ENCODE results near the gene GNG13.
"Not testable (repeated sequence)": the region's sequence is repeated elsewhere in the genome, so short reads cannot be mapped to it uniquely, and the experiment has no call there.

GNG13 gene

GRCh38 chr16:764184-764750 lies 36.3 kb downstream of the GNG13 start:
- no peak for DNase-seq (ENCODE audit: low read depth in 2 of 3, low spot score in 1 of 3)

DNA sequence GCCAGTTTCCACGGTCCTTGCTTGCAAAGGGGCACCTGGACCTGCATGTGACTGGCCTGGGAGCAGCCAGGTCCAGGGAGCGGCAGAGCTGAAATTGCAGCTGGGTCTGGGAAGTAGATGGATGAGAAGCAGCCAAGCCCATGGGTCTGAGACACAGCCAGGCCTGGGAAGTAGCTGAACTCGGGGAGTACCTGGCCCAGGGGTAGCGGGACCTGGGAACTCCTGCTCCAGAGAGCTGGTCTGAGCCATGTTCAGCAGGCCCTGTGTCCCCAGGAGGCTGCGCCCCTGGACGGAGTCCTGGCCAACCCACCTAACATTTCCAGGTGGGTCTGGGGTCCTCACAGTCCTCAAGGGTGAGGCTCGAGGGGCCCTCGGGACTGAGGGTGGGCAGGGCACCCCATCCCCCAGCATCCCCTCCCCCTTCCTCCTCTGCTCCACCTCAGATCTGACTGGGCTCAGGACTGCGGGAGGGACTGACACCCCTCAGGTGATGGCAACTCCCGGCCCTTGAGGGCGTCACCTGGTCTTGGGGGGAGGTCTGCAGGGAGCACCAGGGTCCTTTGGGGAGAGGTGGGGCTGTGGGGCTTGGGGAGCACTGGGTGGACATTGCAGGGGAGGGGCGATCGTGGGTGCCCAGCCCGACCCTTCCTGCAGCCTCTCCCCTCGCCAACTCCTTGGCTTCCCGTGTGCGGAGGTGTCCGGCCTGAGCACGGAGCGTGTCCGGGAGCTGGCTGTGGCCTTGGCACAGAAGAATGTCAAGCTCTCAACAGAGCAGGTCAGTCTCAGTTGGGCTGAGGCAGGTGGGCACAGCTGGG lies 37.0 kb downstream of the GNG13 start:
- DNase-seq (ENCODE audit: low read depth in 2 of 3, low spot score in 1 of 3): no peak

GRCh38 chr16:762595-763268 lies 37.8 kb downstream of the GNG13 start:
- no peak for DNase-seq (ENCODE audit: low read depth in 2 of 3, low spot score in 1 of 3)

DNA sequence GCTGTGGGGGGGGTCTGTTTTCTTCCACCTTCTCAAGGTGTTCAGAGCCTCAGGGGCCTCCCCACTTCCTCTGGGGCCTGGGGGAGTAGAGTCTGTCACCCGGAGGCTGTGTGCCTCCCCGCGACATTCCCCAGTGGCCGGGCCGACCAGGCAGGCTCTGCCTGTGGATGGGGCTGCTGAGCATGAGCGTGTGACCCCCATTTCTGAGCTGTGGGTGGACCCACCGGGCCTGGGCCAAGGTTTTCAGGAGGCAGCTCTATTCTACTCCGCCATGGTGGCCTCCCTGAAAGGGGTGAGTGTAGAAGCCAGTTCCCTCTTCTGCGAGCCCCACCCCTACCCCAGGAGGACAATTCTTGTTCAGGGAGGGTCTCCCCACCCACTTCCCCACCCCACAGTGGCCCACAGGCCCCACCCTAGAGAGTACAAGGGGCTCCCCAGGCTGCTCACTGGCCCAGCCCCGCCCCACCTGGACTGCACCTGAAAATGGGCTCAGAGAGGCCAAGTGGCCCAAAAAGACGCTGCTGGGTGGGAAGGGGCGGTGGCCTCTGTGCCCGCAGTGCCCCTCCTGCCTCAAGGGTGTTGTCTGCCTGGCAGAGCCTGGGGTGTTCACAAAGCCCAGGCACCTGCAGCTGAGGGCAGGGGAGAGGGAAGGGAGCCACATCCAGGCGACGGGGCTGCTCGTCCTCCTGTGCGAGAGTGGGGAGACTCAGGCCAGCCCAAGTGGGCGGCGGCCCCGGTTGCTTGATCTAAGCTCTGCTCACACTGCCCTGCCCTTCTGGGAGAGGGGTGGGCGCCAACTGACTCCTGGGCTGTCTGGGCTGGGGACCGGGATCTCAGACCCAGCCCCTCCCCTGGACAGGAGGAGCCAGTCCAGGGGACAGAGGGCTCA lies 38.7 kb downstream of the GNG13 start:
- DNase-seq (ENCODE audit: low read depth in 2 of 3, low spot score in 1 of 3): no peak

DNA sequence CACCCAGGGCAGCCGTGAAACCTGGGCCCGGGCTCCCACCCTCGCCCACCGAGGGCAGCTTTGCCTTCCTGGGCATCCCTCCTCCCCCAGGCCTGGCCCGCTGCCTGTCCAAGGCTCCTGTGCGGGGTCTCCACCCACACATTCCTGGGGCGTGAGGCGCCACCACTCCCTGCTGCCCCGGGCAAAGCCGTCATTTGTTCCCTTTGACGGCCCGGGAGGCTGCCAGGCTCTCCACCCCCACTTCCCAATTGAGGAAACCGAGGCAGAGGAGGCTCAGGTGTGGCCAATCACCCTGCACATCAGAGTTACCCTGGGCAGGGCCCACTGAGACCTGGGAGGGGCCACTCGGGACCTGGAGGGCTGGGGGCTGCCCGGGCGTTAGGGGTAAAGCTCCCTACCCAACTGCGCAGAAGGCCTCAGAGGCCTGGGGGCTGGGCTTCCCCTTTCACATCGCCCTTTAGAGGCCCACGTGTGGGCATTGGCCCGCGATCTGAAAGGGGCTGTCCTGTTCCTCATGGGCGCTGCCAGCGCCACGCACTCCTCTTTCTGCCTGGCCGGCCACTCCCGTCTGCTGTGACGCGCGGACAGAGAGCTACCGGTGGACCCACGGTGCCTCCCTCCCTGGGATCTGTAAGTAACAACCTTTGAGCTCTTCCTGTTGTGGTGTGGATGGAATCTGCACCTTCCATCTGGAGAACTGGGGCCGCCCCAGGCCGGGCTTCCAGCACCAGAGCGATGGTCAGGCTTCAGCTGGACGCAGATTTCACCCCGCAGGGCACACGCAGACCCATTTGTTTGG lies 39.8 kb downstream of the GNG13 start, which contains the start of gene MSLN:
Gene MSLN (plus strand): TSS at position 190 of the 799 bp plus-strand sequence. CDS start 1,947 bp downstream, outside the sequence.
- DNase-seq (ENCODE audit: low read depth in 2 of 3, low spot score in 1 of 3): no peak

DNA sequence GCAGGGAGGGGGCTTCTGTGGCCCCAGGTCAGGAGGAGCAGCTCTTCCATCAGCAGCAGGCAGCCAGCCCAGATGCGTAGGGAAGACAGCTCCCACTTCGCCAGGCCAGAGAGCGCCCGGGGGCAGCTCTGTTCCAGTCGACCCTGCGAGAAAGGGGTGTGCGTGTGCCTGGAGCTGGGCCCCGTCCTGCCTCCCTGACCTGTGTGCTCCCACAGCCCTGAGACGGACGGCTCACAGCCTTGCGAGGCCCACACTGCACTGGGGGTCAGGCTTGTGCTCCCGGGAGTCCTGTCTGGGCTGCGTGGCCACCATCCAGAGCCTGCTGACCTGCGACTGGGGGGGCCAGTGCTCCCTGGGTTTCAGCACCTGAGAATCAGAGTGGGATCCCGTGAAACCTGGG lies 40.5 kb downstream of the GNG13 start:
- DNase-seq (ENCODE audit: low read depth in 2 of 3, low spot score in 1 of 3): no peak

DNA sequence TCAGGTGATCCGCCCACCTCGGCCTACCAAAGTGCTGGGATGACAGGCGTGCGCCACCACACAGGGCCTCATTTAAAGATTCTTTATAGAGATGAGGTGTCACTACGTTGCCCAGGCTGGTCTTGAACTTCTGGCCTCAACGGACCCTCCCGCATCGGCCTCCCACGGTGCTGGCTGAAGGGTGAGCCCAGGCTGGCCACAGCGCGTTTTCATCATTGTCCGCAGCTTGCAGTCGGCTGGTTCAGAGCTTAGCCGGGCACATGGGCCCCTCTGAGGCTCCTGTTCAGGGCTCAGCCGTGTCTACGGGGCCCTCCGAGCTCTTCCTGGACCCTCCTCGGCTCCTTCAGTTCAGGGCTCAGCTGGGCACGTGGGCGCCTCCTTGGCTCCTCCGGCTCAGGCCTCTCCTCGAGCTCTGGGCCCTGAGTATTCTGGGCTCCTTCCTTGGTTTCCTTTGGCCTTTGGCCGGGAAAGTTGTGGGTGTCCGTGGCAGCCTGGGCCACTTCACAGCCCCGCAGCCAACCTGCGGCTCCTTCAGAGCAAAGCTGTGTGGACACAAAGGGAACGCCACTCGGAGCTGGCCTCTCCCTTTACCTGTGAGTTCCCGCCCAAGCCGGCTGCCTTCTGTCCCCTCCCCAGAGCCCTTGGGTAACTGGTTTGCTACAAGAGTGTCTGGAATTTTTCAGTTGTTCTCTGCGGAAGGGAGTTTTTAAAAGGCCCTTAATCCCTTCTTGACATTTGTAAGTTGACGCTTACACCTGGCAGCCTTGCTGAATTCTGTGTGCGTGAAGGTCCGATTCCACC lies 41.2 kb downstream of the GNG13 start:
- DNase-seq (ENCODE audit: low read depth in 2 of 3, low spot score in 1 of 3): no peak

DNA sequence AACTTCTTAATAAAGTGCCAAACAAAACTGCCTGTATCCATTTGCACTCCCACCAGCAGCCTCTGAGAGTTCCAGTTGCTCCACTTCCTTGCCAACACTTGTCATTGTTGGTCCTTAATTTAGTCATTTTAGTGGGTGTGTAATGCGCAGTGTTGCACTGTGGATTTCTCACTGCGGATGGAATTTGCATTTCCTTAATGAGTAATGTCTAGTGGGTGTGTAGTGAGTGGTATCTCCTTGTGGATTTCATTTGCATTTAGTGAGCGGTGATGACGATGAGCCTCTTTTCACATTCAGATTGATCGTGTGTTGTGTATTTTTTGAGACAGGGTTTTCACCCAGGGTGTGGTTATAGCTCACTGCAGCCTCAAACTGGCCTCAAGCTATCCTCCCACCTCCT lies 44.1 kb downstream of the GNG13 start:
- DNase-seq (ENCODE audit: low read depth in 2 of 3, low spot score in 1 of 3): no peak

GRCh38 chr16:754656-755055 lies 45.9 kb downstream of the GNG13 start:
- DNase-seq (ENCODE audit: low read depth in 2 of 3, low spot score in 1 of 3): no peak

GRCh38 chr16:754121-754607 lies 46.4 kb downstream of the GNG13 start:
- DNase-seq (ENCODE audit: low read depth in 2 of 3, low spot score in 1 of 3): not testable (repeated sequence)

DNA sequence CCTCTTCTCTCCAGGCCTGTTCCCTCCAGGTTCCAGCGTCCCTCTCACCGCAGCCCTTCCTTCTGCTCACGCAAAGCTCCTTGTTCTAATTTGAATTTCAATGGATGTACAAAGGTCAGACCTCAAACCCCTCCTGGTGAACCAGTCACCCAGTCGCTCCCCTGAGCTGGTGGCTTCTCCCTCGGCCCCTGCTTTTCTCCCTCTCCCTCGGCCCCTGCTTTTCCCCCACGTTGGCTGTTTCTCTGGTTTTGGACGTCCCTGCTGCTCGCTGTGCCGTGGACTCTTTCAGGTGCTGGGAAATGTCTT lies 48.6 kb downstream of the GNG13 start:
- no peak for DNase-seq (ENCODE audit: low read depth in 2 of 3, low spot score in 1 of 3)

GRCh38 chr16:751152-752006 lies 49.2 kb downstream of the GNG13 start:
- DNase-seq (ENCODE audit: low read depth in 2 of 3, low spot score in 1 of 3): no peak

- no peak for DNase-seq (ENCODE audit: low read depth in 2 of 3, low spot score in 1 of 3)
These were observed 50.0 kb downstream of the GNG13 start for GRCh38 chr16:750485-750884.

- no peak for DNase-seq (ENCODE audit: low read depth in 2 of 3, low spot score in 1 of 3)
These were observed 51.5 kb downstream of the GNG13 start for GRCh38 chr16:749010-749409.

Measured in stimulated activated CD4-positive, alpha-beta T cell treated with anti-CD3 and anti-CD28 coated beads, Interleukin-12 subunit alpha, Interleukin-12 subunit beta, amount 100 ng/mL, for 48 hours (primary cell).